OCI-M2 (cell line): ENCODE results near the gene TEX14.

Experiments
- DNase-seq: peaks from one replicate; lab custom pipeline; 2025; ENCODE audit not compliant: unreplicated experiment; lab: John Stamatoyannopoulos, UW

The TEX14 gene, protein sequence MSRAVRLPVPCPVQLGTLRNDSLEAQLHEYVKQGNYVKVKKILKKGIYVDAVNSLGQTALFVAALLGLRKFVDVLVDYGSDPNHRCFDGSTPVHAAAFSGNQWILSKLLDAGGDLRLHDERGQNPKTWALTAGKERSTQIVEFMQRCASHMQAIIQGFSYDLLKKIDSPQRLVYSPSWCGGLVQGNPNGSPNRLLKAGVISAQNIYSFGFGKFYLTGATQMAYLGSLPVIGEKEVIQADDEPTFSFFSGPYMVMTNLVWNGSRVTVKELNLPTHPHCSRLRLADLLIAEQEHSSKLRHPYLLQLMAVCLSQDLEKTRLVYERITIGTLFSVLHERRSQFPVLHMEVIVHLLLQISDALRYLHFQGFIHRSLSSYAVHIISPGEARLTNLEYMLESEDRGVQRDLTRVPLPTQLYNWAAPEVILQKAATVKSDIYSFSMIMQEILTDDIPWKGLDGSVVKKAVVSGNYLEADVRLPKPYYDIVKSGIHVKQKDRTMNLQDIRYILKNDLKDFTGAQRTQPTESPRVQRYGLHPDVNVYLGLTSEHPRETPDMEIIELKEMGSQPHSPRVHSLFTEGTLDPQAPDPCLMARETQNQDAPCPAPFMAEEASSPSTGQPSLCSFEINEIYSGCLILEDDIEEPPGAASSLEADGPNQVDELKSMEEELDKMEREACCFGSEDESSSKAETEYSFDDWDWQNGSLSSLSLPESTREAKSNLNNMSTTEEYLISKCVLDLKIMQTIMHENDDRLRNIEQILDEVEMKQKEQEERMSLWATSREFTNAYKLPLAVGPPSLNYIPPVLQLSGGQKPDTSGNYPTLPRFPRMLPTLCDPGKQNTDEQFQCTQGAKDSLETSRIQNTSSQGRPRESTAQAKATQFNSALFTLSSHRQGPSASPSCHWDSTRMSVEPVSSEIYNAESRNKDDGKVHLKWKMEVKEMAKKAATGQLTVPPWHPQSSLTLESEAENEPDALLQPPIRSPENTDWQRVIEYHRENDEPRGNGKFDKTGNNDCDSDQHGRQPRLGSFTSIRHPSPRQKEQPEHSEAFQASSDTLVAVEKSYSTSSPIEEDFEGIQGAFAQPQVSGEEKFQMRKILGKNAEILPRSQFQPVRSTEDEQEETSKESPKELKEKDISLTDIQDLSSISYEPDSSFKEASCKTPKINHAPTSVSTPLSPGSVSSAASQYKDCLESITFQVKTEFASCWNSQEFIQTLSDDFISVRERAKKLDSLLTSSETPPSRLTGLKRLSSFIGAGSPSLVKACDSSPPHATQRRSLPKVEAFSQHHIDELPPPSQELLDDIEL (N-terminal part only)

GRCh38 chr17:58691701-58692238 is at the start of gene TEX14:
Gene TEX14 (minus strand): TSS chr17:58692045. CDS start chr17:58652001, 40,044 bp downstream.
- DNase-seq: peak; percentile 11

GRCh38 chr17:58741121-58741625 is 49.3 kb upstream of the TEX14 start:
- no peak for DNase-seq

DNA sequence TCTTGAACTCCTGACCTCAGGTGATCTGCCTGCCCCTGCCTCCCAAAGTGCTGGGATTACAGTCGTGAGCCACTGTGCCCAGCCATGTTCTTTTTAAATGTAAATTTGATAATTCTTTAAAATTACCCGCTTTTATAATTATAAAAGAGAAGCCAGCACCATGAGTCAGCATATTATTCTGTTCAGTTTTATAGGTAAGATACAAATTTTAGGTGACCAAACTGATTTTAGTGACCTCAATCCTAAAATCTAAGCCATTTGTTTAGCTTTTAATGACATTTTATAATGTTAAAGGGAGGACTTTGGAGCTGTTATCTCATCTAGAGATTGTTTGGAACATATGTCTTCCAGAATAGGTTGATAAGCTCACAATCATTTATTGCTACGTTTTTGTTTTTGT is 43.0 kb upstream of the TEX14 start:
- DNase-seq: no peak

- no peak for DNase-seq
Measured at GRCh38 chr17:58734040-58734439, 42.2 kb upstream of the TEX14 start.

- no peak for DNase-seq
Measured at GRCh38 chr17:58730937-58731336, 39.1 kb upstream of the TEX14 start.

GRCh38 chr17:58728798-58729197 is 37.0 kb upstream of the TEX14 start:
- DNase-seq: no peak

GRCh38 chr17:58722696-58723095 is 30.9 kb upstream of the TEX14 start:
- DNase-seq: no peak

DNA sequence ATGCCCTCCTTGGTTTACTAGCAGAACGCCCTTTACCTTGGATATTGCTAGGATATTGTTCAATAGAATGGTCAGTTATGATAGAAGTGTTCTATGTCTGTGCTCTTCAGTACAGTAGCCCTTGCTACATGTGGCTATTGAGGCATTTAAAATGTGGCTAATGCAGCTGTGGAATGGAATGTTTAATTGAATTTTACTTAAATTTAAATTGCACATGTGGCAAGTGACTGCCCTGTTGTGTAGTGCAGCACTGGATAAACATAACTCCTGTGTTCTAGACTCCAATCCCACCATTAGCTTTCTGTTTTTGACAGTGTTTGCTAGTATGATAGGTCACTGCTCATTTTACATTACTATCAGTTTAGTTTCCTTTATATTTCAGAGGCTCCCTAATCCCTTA is 30.4 kb upstream of the TEX14 start:
- no peak for DNase-seq

GRCh38 chr17:58710948-58711552 is 19.2 kb upstream of the TEX14 start:
- no peak for DNase-seq

DNA sequence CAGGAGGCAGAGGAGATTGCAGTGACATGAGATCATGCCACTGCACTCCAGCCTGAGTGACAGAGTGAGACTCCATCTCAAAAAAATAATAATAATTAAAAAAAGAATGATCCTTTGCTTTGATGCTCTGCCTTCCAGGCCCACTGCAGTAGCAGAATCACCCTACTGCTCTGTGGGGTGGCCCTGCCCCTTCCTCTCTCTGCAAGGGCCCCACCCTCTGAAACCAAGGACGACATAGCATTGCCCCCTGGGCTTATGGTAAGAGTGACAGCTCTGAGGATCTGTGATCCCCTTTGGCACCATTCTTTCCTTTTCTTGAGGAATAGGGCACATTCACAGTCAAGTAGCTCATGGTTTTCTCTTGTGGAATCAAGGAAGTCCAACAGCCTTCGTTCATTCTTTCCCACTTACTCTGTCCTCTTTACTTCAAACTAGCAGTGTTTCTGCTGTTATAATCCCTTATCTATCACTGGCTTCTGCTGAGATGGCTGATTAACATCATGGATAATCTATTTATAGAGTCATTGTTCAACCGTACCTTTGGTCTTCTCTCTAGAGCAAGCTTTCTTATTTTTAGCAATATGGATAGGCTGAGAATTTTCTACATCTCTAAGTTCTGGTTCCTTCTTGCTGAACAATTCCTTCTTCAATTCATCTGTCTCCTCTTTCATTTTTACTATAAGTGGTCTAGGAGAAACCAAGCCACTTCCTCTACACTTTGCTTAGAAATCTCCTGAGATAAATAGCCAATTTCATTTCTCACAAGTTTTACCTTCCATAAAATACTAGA is 14.7 kb upstream of the TEX14 start:
- no peak for DNase-seq

- no peak for DNase-seq
Measured at GRCh38 chr17:58703916-58704286, 12.1 kb upstream of the TEX14 start.

GRCh38 chr17:58703137-58703915 is 11.5 kb upstream of the TEX14 start:
- no peak for DNase-seq

DNA sequence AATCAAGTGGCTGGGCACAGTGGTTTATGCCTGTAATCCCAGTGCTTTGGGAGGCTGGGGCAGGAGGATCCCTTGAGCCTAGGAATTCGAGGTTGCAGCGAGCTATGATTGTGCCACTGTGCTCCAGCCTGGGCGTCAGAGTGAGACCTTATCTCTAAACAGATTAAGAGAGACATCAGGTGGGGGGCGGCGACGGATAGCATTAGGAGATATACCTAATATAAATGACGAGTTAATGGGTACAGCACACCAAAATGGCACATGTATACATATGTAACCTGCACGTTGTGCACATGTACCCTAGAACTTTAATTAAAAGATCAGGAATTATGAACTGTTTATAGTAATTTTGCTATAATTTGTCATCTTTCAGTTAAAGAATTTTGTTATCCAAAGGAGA is 10.9 kb upstream of the TEX14 start:
- no peak for DNase-seq

DNA sequence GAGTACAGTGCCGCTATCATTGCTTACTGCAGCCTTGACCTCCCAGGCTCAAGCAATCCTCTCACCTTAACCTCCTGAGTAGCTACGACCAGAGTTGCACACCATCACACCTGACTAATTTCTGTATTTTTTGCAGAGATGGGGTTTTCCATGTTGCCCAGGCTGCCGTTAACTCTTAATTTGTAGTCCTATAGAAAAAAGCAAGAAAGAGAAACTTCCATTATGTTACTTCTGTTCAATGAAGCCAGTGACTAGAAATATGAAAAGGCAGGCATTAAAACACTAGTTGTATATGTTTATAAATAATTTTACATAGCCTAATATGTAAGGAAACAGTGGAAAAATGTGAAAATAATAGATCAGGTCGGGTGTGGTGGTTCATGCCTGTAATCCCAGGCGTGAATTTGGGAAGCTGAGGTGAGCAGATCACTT is 10.2 kb upstream of the TEX14 start:
- no peak for DNase-seq

- no peak for DNase-seq
Measured at GRCh38 chr17:58699771-58700170, 7.9 kb upstream of the TEX14 start.

DNA sequence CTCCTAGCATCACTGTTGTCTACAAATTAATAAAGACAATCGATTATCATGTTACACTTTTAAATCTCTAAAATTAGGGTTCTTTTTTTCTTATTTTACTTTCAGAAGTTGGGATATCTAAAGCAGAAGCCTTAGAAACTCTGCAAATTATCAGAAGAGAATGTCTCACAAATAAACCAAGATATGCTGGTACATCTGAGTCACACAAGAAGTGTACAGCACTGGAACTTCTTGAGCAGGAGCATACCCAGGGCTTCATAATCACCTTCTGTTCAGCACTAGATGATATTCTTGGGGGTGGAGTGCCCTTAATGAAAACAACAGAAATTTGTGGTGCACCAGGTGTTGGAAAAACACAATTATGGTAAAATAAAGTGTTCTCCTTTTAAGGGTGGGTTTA is 3.0 kb upstream of the TEX14 start:
- no peak for DNase-seq

DNA sequence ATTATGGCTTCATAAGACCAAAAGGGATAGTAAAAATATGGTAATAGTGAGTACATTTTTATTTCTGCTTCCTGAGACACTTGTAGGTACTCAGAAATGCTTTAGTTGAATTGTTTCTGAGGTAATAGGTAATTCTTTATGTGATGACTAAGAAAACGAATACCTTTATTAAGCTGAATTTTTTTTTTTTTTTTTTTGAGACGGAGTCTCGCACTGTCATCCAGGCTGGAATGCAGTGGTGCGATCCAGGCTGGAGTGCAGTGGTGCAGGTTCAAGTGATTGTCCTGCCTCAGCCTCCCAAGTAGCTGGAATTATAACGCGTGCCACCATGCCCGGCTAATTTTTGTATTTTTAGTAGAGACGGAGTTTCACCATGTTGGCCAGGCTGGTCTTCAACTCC is 2.5 kb upstream of the TEX14 start:
- DNase-seq: no peak

GRCh38 chr17:58693751-58694150 is 1.9 kb upstream of the TEX14 start:
- no peak for DNase-seq

DNA sequence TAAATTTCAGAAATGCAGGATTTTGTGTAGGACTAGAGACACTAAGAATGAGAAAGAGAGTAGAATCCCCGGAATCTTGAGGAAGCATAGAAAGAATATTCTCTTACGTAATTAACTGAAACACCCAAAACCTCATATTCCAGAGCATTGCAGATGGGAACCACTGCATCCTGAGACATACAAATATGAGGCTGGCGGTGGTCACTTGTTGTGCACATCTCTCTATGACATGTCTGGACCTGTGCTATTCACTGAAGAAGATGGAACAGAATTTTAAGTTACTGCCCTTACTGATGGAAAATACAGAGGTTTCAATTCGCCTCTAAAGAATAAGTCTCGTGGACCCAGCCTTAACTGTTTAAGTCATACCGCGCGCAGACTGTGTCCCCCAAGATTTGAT is 1.4 kb upstream of the TEX14 start:
- no peak for DNase-seq
